ENCODE data around the gene HLA-DOA. TPM values are rescaled to one million over a fixed set of nuclear protein-coding genes. Genes with fewer than 3 reads are reported as not detected.
A peak's percentile ranks its signal among the peaks of the same experiment; 100 is the strongest.

Gene HLA-DOA
- total and polyA plus RNA-seq, 10 of the 15 experiments (the other 5 are each of a cell fraction or from before 2014, with no cell fraction given), result 8.8 to 108 (median 58.3) TPM

GRCh38 chr6:32954986-32955802 is 54.2 kb downstream of the HLA-DOA start (continued):
- TF ChIP-seq SMC3 (IDR thresholded peaks at IDR 0.05; ENCODE audit: borderline replicate concordance, low read length) (peak; percentile 37; the same call in 1 of the 2 replicates), RAD21 (IDR thresholded peaks at IDR 0.05; ENCODE audit: insufficient read depth, low read depth, low read length) (peak; percentile 48), IKZF2 (IDR thresholded peaks at IDR 0.05) (peak; percentile 42 to 43; a peak in 2 of 4 replicates), RUNX3 (IDR thresholded peaks at IDR 0.05; ENCODE audit: low read length) (peak; percentile 28; the same call in 1 of the 2 replicates), CBX5 (IDR thresholded peaks at IDR 0.05; ENCODE audit: low read depth) (0 out of 2 replicates have a peak, but pooled peaks have one; percentile 32), SMARCA5 (IDR thresholded peaks at IDR 0.05) (peak; percentile 62)
- TF ChIP-seq, protein P1, sequence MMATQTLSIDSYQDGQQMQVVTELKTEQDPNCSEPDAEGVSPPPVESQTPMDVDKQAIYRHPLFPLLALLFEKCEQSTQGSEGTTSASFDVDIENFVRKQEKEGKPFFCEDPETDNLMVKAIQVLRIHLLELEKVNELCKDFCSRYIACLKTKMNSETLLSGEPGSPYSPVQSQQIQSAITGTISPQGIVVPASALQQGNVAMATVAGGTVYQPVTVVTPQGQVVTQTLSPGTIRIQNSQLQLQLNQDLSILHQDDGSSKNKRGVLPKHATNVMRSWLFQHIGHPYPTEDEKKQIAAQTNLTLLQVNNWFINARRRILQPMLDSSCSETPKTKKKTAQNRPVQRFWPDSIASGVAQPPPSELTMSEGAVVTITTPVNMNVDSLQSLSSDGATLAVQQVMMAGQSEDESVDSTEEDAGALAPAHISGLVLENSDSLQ (IDR thresholded peaks at IDR 0.05), result peak; percentile 56; the same call in 1 of the 2 replicates

- DNase-seq (ENCODE audit: low read depth, low spot score) (no peak), ATAC-seq (no peak), FAIRE-seq (no peak)
- H3K4me2 ChIP-seq (ENCODE audit: control insufficient read depth, insufficient read depth), result no peak overlapping the region
- H3K79me2 ChIP-seq (ENCODE audit: control insufficient read depth, insufficient read depth, low read length), result peaks cover 34% of the 10 kb centered on the region
- no peaks in the 10 kb centered on the region for H3K27me3 ChIP-seq (replicated peaks in 1 of 2; ENCODE audit: control insufficient read depth in 2 of 2, insufficient read depth in 2 of 2, low read length in 1 of 2)
- no peaks in the 10 kb centered on the region for H4K20me1 ChIP-seq (ENCODE audit: control insufficient read depth, insufficient read depth)
- H3K9me3 ChIP-seq (replicated peaks; ENCODE audit: control insufficient read depth, insufficient read depth, low read length), result no peaks in the 10 kb centered on the region
- no peak overlapping the region for H3K4me3 ChIP-seq
- no peak overlapping the region for H2AFZ ChIP-seq (ENCODE audit: control insufficient read depth, low read depth, low read length)
- POLR2A ChIA-PET, result interaction anchor here (0.6 to 13.5 kb wide), 17 partner anchors 7 to 121 kb away, joined by 3 to 486 read pairs (median 8); partner anchors contain the start of genes BRD2, HLA-DMB, HLA-DPB1 and PSMB9
- H3K27ac ChIP-seq (ENCODE audit: control insufficient read depth, insufficient read depth), result peak overlapping the region; percentile 51; the same call in 1 of the 2 replicates
- in situ Hi-C loops (cut with MboI), result loop anchor here (25.0 kb wide), 2 partner anchors 1392 to 1708 kb away; partner anchors contain the start of gene LTA
- H3K4me1 ChIP-seq (ENCODE audit: control insufficient read depth, insufficient read depth, low read length), result peaks cover 33% of the 10 kb centered on the region
- RAD21 ChIA-PET (ENCODE audit: unreplicated experiment), result interaction anchor here (0.8 to 8.3 kb wide), 13 partner anchors 13 to 116 kb away, joined by 3 to 224 read pairs (median 17); partner anchors contain the start of genes BRD2, HLA-DMB, PSMB9 and TAP1
- CTCF ChIA-PET, result interaction anchor here (0.6 to 13.5 kb wide), 29 partner anchors 11 to 686 kb away, joined by 3 to 532 read pairs (median 7); partner anchors contain the start of genes BRD2, HLA-DMB, HLA-DPA1 and PSMB8
- SMC1A ChIA-PET (ENCODE audit: uncharacterized antibody, unreplicated experiment), result interaction anchor here (0.6 to 11.3 kb wide), 22 partner anchors 16 to 443 kb away, joined by 3 to 354 read pairs (median 5); partner anchors contain the start of genes BRD2, HLA-DMB, PSMB8 and TAP1
- H3K36me3 ChIP-seq (ENCODE audit: control insufficient read depth in 2 of 2, insufficient read depth in 2 of 2, low read length in 1 of 2), result peaks cover 0 to 4% of the 10 kb centered on the region in 2 experiments; a peak in 2 of 4 replicates
- intact Hi-C loops (cut with micrococcal nuclease; ENCODE audit: unreplicated experiment), result no loop called here
- no TSS peak for BruUV-seq (replicated peaks)
- no peak overlapping the region for H3K9ac ChIP-seq (ENCODE audit: control insufficient read depth, insufficient read depth, low read length)
- 81% methylated on average over 4 of the region's 4 CpGs for WGBS (ENCODE audit: insufficient coverage, insufficient replicate concordance, low lambda C conversion rate, missing lambda C conversion rate)
- TF ChIP-seq, protein P1 (IDR thresholded peaks at IDR 0.05), result no peak
- TF ChIP-seq SUZ12 (IDR thresholded peaks at IDR 0.05; ENCODE audit: unreplicated experiment), result no peak
- TF ChIP-seq IKZF2 (IDR thresholded peaks at IDR 0.05), result no peak; a peak in 1 of 4 replicates
- TF ChIP-seq ESRRA (IDR thresholded peaks at IDR 0.05; ENCODE audit: low read length), result no peak
- no peak for TF ChIP-seq NFIC (IDR thresholded peaks at IDR 0.05; ENCODE audit: low read depth, low read length)
- no peak for TF ChIP-seq SMARCA5 (IDR thresholded peaks at IDR 0.05)
- no peak for TF ChIP-seq RAD21 (IDR thresholded peaks at IDR 0.05; ENCODE audit: insufficient read depth, low read depth, low read length)
- no peak for TF ChIP-seq MTA3 (IDR thresholded peaks at IDR 0.05; ENCODE audit: borderline replicate concordance, low read length)
- TF ChIP-seq EGR1 (IDR thresholded peaks at IDR 0.05; ENCODE audit: borderline replicate concordance in 1 of 2, low read depth in 2 of 2, low read length in 2 of 2), result no peak
- no peak for TF ChIP-seq BHLHE40 (IDR thresholded peaks at IDR 0.05; ENCODE audit: borderline replicate concordance in 1 of 2, low read depth in 2 of 2, low read length in 1 of 2)
- no peak for TF ChIP-seq MTA2 (IDR thresholded peaks at IDR 0.05; ENCODE audit: low read depth)
- TF ChIP-seq, protein P2, sequence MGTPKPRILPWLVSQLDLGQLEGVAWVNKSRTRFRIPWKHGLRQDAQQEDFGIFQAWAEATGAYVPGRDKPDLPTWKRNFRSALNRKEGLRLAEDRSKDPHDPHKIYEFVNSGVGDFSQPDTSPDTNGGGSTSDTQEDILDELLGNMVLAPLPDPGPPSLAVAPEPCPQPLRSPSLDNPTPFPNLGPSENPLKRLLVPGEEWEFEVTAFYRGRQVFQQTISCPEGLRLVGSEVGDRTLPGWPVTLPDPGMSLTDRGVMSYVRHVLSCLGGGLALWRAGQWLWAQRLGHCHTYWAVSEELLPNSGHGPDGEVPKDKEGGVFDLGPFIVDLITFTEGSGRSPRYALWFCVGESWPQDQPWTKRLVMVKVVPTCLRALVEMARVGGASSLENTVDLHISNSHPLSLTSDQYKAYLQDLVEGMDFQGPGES (IDR thresholded peaks at IDR 0.05), result no peak
- TF ChIP-seq STAT3 (IDR thresholded peaks at IDR 0.05; ENCODE audit: low read depth, low read length), result no peak
- TF ChIP-seq CHD4 (IDR thresholded peaks at IDR 0.05), result no peak
- no peak for TF ChIP-seq BACH1 (IDR thresholded peaks at IDR 0.05; ENCODE audit: borderline replicate concordance)
Observed at GRCh38 chr6:32954267-32954666, 55.1 kb downstream of the HLA-DOA start.
